Activated T-helper 17 cell treated with anti-CD3 and anti-CD28 coated beads, Interleukin-2, amount 50 U/mL, for 72 hours (primary cell): ENCODE measurements around the gene TAGLN3. TPM values are rescaled to one million over a fixed set of nuclear protein-coding genes. Genes with fewer than 3 reads are reported as not detected.

Source experiments
- total RNA-seq, 2 donors: library from RNA; stranded (reverse); gene quantifications; one replicate each; pipeline ENCODE4 v1.2.3, GENCODE V29; 2022

The TAGLN3 gene
- total RNA-seq, 2 donors from 2014 or later, result 0.56 to 7.1 TPM

Other genes starting within 250 kb of the TAGLN3 start
- gene PHLDB2, start 139.7 kb upstream of the TAGLN3 start, total RNA-seq, result 1 to 10 TPM; 2.9 TPM
- 10 to 100 TPM; 63.3 to 84.9 TPM for gene ABHD10, start 19.9 kb upstream of the TAGLN3 start, total RNA-seq
- gene TMPRSS7, start 35.8 kb downstream of the TAGLN3 start, total RNA-seq, result 1 to 10 TPM in 1 of 2 donors, under 1 TPM in 1; 0.24 to 1.6 TPM
- 10 to 100 TPM in 1 of 2 donors, 1 to 10 TPM in 1; 9.9 to 14.5 TPM for gene C3orf52, start 87.5 kb downstream of the TAGLN3 start, total RNA-seq
- gene GCSAM, start 134.3 kb downstream of the TAGLN3 start, total RNA-seq, result 10 to 100 TPM; 13.5 to 18.6 TPM